Stimulated activated CD4-positive, alpha-beta T cell treated with anti-CD3 and anti-CD28 coated beads, Interleukin-4, amount 100 ng/mL, for 4 hours (primary cell): ENCODE data around the gene ENC1.
A peak's percentile ranks its signal among the peaks of the same experiment; 100 is the strongest.
"Not testable (repeated sequence)": the region's sequence is repeated elsewhere in the genome, so short reads cannot be mapped to it uniquely, and the experiment has no call there.

Experiments used
- DNase-seq, 2 experiments: peaks; one replicate each; pipeline ENCODE4 v3.0.0-alpha.2; 2020

ENC1 gene, protein sequence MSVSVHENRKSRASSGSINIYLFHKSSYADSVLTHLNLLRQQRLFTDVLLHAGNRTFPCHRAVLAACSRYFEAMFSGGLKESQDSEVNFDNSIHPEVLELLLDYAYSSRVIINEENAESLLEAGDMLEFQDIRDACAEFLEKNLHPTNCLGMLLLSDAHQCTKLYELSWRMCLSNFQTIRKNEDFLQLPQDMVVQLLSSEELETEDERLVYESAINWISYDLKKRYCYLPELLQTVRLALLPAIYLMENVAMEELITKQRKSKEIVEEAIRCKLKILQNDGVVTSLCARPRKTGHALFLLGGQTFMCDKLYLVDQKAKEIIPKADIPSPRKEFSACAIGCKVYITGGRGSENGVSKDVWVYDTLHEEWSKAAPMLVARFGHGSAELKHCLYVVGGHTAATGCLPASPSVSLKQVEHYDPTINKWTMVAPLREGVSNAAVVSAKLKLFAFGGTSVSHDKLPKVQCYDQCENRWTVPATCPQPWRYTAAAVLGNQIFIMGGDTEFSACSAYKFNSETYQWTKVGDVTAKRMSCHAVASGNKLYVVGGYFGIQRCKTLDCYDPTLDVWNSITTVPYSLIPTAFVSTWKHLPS

DNA sequence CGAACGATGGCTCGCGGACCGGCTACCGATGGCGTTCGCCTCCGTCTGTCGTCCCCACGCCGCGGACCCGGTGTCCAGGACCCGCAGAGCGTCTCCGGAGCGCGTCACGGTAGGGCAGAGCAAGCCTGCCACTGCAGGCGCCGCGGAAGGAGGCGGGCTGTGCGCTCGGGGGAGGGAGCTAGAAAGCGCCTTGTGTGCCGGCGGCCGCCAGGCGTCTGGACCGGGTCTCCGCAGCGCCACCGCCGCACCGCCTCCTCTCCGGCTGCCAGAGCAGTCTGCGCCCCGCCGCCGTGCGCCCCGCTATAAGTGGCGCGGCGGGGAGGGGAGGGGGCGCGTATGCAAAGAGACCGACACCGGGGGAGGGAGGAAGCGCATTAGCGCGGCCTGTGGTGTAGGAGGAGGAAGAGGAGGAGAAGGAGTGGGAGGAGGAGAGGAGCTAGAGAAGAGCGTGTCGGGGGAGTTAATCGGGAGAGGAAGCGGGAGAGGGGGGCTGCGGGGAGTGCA lies at the start of gene ENC1:
Gene ENC1, minus strand, starts transcription at position 279 of the 504 bp plus-strand sequence. CDS start 4,243 bp downstream, outside the sequence.
- peak; percentile 71 for DNase-seq

DNA sequence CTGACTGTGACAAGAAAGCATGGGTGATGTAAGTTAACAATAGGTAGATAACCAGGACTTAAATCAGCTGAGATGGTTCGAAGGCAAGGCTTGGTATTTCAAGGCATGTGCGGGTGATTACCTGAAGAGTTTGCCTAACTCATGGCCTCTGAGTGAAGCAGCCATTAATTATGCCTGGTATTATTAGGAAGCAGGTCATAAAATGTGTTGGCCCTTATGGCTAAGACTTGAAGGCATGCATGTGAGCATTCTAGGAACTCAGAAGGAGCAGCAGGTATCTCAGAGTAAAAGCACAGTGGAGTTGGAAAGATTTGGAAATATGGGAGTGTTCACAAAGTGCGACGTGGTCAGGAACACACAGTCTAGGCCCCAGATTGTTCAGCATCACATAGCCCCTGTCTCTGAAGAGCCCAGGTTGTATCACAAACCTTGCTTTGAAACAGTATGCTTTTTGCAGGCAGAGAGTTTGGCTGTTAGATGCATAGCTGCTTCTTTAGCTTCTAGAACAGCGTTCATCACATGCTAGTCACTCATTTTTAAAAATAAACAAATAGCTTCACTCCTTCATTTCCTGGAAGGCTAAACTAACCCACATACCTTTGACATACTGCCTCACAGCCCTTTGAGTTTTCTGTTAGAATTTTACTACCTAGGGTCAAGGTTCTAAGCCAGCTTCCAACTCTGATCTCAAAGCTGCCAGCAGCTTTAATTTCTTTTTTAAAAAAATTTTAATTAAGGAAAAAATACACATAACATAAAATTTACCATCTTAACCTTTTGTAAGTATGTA lies 46.6 kb upstream of the ENC1 start:
- no peak for DNase-seq

DNA sequence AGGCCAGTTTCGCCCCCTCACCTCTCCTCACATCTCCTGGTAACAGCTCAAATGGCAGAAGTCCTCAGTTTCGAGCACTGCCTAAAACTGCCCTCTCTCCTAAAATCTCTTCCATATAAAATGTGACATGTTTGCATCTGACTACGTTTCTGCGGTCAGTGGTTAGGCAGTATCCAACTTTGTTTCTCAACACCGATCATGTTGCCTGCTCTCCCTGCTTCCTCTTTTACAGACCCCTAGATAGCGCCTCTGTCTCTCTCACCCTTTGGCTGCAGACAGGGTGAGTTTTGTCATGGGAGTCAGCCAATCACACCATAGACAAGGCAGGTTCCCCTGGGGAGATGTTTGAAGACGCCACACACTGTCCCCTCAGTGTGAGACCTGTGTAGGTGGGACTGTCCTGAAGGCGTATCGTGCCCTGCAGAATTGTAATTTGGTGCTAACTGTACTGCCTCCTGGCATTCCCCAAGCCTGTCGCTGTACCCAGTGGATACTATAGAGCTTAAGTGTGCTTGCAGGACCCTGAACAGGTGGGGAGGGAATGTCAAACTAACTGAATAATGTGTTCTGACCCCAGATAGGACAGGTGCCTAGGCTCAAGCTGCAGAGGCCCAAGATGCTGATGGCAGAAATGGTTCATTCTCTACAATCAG lies 45.6 kb upstream of the ENC1 start:
- no peak for DNase-seq

DNA sequence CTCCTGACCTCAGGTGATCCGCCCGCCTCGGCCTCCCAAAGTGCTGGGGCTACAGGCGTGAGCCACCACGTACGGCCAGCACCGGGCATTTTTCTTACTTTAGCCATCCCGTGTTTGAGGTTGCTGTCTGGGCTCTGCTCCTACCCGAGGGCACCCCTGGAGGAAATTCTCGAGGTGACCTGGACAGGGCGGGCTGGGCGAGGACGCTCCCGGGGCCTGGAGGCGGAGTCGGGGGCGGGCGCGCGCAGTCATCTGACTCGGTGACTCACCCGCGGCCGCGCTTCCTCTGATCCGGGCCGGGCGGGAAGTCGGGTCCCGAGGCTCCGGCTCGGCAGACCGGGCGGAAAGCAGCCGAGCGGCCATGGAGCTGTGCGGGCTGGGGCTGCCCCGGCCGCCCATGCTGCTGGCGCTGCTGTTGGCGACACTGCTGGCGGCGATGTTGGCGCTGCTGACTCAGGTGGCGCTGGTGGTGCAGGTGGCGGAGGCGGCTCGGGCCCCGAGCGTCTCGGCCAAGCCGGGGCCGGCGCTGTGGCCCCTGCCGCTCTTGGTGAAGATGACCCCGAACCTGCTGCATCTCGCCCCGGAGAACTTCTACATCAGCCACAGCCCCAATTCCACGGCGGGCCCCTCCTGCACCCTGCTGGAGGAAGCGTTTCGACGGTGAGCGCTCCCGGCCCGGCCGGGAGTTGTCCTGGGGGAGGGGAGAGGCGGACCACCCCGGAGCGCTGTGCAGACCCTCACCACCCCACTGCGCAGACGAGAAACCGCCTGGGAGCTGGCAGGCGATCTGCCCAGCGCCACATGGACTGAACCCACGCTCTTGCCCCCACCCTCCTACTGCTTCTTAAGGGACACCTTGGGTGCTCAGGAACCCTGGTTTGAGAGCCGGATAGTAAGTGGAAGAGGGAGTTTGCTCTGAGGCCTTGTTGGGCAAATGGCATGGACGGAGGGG lies 44.6 kb upstream of the ENC1 start, which contains the start of gene HEXB:
Gene HEXB, plus strand, starts transcription at position 334 of the 952 bp plus-strand sequence. Its CDS starts 28 bp downstream, at position 362.
- DNase-seq, result peak; percentile 83 to 86

DNA sequence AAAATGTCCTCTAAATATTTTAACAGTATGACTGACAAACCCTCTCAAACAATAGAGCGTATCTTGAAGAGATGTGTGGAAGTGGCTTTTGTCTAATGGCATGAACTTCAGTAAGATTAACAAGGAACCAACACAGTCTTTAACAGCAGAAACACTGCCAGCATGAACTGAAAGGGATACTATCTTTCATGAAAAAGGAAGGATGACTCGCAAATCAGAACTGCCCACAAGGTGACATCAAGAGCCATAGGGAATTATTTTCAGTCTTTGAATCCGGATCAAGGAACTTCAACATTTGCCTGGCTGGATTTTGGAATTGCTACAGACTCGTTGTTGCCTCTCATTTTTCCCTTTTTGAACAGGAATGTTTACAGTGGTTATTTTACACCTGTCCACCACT lies 39.4 kb upstream of the ENC1 start:
- DNase-seq, result no peak

DNA sequence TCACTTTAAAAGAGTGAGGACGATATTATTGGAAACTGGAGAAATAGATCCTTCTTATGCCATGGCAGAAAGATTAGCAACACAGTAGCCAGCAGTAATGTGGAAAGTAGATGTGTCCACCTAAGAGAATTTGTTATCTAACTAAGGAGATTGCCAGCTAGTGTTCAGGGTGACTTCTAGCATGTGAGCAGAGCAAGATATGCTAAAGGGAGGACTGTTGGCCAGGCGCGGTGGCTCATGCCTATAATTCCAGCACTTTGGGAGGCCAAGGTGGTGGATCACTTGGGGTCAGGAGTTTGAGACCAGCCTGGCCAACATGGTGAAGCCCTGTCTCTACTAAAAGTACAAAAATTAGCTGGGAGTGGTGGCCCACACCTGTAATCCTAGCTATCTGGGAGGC lies 38.8 kb upstream of the ENC1 start:
- DNase-seq, result not testable (repeated sequence)

DNA sequence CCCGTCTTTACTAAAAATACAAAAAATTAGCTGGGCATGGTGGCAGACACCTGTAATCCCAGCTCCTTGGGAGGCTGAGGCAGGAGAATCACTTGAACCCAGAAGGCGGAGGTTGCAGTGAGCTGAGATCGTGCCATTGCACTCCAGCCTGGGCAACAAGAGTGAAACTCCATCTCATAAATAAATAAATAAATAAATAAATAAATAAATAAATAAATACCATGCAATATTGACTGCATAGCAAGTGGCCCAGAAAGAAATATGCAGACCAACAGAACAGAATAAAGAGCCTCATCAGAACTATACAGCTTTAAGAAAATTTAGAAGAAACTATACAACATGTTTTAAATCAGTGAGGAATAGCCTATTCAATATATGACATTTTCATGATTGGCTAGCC lies 37.6 kb upstream of the ENC1 start:
- DNase-seq, result not testable (repeated sequence)

DNA sequence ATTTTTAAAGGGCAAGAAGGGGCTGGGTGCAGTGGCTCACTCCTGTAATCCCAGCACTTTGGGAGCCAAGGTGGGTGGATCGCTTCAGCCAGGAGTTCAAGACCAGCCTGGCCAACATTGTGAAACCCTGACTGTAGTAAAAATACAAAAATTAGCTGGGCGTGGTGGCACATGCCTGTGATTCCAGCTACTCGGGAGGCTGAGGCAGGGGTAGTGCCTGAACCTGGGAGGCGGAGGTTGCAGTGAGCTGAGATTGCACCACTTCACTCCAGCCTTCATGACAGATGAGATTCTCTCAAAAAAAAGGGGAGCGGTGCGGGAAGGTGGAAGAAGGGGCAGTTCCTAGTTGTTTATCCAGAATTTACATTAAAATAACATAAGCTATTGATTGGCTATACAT lies 35.9 kb upstream of the ENC1 start:
- DNase-seq, result not testable (repeated sequence)

DNA sequence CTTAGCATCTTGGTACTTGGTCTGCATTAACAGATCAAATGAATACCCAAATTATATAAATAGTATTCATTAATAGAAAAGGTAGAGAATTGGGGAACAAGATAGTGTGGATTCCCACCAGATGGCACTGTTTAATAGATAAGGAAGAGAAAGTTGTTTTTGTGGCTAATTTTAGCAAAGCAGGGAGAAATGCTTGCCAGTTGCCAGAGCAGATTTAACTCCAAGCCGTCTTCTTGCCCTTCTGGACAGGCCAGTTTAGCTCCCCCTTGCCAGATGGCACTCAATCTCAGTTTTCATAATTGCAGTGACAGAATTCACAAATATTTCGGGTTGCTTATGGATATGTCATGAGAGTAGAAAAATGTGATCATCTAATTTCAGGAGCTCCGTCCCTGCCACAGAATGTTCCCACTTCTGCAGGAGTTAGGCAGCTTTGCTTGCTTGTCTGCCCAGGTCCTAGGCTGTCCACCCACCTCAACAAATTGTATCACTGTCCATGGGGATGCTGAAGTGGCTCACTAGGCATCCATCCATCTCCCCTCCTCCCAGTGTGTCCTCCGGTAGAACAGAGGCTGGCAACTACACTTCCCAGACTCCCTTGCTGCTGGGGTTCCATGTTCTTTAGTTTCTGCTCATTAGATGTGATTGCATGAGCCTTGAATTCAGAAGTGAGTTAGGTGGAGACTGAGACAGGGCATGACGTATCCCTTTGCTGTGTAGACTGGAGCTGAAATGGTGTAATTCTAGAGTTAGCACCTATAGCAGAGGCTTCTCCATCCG lies 32.7 kb upstream of the ENC1 start:
- DNase-seq, result no peak

DNA sequence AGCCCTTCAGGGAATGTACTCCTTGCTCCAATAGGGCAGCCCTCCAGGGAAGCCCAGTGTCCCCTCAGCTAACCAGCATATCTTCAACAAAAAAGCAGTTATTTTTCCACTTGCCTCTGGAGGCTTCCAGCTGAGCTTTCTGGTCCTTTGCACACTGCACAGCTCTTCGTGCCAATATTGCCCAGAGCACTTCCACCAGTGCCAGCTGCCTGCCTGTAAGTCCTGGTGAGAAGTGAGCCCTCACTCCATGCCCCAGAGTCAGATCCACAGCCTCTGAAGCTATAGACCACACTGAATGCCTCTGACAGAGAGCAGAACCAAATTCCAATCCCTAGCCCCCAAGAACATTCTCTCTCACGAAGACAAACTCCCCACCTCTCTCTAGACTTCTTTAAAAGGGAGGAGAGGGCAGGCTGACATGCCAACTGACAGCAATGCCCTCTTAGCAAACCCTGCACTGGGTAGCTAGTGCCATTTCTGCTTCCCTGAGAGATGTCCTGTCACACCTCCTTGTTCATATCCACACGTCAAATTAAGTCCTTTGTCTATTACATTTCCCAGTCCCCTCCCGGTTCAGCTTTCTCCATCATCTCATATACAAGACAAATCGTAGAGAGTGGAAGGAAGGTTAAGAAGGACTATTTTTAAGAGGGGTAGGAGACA lies 31.8 kb upstream of the ENC1 start:
- DNase-seq, result no peak

DNA sequence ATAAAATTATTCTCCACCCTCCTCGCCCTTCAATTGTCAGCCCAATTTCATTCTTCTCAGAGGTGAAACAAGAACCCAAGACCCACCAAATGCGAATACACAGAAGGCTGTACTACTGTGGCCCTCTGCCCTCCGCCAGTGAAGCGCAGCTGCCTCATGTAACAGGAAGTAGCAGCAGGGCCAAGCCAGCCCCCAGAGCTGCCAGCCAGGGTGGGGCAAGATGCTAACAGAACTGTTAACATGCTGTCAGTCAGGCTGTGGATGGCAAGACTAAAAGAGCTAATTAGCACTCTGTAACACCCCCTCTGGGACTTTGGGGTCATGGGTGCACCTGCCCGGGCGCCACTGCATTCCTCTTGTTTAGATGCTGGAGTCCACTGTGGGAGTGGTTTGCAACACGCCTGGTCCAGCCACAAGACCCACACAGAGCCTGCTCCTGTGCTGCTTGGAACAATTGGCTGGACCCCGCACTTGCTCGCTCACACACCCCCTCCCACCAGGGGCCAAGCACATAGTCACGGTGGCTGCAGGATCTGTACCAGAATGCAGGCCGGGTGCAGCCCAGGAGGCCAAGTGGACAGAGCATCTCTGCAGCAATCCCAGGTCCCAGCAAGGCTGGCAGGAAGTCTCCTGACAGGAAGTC lies 30.0 kb upstream of the ENC1 start:
- DNase-seq, result no peak

DNA sequence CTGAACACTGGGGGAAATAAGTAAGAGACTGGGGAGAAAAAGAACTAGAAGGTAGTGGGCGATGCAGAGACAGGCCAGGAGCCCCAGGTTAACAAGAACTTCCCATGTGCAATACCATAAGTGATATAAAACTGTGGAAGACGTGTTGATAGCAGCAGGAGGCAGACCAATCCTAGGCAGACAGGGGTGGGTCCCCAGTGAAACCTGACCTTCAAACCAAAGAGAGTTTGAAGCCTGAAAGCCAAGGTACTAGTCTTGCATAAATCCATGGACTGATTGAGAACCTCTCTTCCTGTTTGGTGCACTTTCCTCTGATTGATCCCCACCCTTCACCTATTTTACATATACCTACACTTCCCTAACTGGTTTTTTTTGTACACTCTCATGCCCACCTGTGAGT lies 29.3 kb upstream of the ENC1 start:
- DNase-seq, result no peak

DNA sequence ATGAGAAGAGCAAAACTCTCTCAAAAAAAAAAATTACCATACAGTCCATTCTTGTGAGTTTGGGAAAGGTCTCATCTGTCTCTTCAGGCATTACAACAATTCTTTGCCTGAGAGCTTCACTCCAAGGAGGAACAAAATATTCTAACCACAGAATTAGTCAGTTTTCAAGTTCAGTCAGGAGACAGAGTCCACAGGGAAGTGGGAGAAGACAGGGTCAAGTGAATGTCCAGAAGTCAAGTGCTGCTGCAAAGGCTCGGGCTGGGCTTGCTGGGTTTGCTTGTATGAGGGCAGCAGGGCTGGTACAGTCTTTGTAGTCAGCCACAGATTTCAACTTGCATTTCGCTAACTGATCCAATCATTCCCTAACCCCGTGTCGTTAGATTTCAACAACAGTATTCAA lies 26.9 kb upstream of the ENC1 start:
- DNase-seq, result no peak

DNA sequence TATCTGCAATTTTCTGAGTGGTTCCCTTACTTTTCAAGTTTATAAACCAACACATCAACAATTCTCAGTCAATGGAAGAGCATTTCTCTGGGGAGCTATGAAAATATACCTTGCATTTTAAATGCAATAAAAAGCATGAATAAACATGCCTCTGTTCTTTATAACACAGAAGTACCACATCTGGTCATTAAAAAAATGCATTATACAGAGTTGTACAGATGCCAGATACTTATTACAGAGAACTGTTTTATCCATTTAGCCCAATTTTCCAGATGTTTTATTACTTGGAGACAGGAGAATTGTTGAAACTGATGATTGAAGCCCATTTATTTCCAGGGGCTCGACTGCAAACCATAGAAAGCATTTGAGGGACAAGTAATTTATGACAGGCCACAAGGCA lies 25.3 kb upstream of the ENC1 start:
- DNase-seq, result no peak

DNA sequence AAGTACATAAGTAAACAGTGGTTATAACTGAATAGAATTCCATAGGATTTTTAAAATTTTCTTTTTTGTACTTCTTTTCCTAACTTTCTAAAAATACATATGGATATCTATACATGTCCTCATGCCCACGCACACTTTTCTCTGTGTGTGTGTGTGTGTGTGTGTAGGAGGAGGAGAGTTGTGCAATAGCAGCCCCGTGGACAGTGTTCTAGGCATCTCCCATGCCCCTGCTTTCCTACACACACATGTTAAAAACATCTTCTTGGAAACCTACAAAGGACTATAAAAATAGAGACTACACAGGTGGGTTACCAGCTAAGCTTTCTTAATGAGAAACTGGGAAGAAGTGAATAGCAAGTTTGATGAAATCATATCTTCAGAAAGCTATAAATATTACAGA lies 24.7 kb upstream of the ENC1 start:
- DNase-seq, result no peak

DNA sequence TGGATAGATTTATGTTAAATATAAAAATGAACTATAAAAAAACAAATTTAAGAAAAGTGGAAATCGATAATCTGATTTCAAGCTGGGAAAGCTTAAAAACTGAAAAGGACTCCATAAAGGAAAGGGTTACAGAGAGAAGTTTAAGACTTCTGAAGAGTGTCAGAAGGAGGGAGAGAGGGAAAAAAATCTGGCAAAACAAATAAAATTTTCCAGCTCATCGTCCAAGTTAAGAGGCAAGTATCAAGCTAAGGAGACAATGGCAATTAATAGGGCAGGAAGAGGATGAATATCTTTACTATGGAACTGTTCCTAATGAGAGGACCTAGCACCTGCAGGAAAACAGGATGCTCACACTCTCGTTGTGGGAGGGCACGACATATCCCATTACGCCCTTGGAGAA lies 24.0 kb upstream of the ENC1 start:
- no peak for DNase-seq

DNA sequence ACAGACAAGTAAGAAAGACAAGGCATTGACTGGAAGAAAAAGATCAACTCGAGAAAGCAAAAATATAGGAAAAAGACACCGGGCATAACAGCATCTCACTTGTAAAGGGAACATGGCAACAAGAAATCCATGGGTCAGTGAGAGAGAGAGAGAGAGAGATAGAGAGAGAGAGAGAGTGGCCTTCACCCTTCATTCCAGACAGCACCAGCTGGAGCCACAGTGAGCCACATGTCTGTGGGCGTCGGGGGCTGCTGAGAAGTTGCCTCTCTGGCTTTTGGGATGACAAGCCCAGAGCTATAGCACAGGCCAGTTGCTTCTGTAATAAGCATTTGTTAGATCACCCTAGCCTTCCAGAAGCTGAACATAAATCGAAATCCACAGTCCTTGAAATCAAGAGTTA lies 20.3 kb upstream of the ENC1 start:
- no peak for DNase-seq

DNA sequence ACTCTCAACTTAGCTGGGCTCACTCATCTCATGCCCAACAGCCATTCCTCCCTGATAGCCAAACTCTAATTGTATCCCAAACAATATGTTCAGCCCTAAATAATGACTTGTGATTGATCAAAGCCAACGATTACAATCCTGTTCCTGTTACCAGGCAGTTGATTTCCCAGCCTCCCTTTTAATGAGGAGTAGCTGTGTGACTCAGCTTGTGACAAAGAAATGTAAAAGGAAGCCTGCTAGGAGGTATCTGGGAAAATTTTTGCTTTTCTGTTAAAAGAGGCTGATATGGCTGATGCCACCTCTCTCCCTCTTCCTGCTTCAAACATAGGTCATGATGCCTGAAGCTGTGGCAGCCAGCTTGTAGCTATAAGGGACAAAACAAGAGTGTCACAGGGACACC lies 19.6 kb upstream of the ENC1 start:
- DNase-seq, result no peak

DNA sequence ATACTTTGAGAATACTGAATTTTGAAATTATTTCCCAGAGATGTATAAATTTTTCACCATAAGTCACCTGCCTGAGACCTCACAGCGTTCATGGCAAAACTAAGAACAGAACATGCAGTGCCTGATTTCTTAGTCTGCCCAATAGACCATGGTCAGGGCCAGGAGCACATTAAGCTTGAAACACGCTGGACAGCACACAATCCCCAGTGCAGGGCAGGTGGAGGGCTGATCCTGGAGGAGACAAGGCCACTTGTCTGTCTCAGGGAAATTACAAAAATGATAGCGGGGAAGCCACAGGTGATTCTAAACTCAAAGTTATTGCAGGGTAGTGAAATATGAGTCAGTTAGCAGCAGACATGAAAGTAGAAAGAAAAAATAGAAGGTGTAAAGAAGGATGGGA lies 18.6 kb upstream of the ENC1 start:
- DNase-seq, result no peak

DNA sequence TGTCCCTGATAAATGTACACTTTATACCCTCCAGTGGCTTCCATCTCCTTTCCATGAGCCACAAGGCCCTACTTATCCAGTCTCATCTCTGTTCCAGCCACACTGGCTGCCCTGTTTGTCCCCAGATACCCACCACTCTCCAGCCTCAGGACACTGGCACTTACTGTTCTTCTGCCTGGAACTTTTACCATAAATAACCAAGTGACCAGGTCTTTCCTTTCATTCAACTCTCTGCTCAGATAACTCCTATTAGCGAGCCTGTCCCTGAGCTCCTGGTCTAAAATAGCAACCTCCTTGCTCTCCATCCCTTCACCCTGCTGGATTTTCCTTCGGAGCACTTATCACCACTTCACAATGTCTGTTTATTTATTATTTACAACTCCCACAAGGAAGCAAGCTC lies 16.6 kb upstream of the ENC1 start:
- DNase-seq, result no peak
